Coronary artery (tissue), 2 donors: ENCODE results near the gene AFG3L2.

Experiments
- DNase-seq: peaks from one replicate; pipeline ENCODE4 v3.0.0-alpha.2; 2017; ENCODE audit warnings: low spot score
- H3K27ac ChIP-seq, 2 donors: fragments of 200-600 bp; sonication (generic); one replicate each; pipeline ENCODE4 v1.5.1; 2016 to 2019
- H3K4me3 ChIP-seq: fragments of 200-600 bp; sonication (generic); 2 replicates; pipeline ENCODE4 v1.5.1; 2016; ENCODE audit warnings: mild to moderate bottlenecking, moderate library complexity
- CTCF ChIP-seq: fragments of 200-600 bp; sonication (generic); IDR thresholded peaks from one replicate; pipeline ENCODE4 v1.5.1; 2019; ENCODE audit warnings: antibody characterized with exemption

Gene AFG3L2

DNA sequence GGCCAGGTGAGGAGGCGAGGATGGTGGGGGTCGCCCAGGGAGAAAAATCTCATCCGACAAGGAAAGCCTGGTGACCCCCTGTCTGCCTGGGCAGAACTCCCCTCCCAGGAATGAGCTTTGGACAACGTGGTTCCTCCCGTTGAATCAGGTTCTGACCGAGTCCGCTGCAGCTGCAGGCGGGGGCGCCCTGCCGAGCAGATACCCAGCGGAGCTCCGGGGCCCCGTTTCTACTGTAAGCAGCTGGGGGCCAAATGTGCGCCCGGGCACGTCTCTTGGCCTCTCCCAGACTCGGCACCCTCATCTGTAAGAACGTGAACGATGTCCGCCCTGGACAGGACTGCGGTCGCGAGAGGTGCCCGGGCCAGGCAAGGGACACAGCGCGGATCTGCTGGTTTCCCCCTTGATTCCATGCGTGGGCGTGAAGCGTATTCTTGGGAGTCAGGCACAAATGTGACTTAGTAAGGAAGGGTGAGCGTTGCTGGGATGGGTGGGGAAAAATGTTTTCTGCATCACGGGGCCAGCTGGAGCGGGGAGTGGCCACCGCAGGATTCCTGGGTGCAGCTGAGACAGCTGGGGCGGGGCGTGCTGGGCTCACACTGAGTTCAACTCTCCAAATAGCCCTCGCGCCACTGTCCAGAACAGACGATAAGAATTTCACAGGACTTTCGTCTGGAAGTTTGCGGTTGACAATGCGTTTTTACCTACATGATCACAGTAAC lies 89.2 kb downstream of the AFG3L2 start:
- Histone ChIP-seq H3K27ac (peak overlapping the region; percentile 77 to 90), H3K4me3 (peak overlapping the region; percentile 81)
- DNase-seq: peak; percentile 96
- TF ChIP-seq CTCF: no peak

DNA sequence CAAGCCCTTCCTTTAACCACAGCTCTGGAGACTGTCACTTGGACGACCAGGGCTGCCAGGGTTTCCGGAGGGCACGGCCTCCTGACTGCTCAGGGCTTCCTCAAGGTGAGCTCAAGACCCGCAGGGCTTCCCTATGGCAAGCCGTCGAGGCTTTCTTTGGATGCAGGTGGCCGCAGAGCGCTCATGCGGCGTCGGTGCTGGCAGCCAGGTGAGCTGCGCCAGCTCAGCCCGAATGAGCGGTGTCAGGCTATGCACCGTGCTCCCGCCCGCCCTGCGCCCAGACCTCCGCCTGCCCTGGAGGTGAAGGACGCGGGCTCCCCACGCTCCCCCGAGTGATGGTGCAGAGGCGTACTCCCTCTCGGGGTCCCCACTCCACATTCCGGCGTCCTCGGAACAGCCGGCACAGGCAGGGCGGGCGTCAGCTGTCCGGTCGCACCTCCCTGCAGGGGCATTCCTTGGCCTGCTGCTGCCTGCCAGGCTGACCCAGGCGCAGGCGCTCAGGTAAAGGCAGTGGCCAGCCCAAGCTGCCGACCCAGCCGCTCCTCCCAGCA lies 89.8 kb downstream of the AFG3L2 start:
- DNase-seq: peak; percentile 73
- TF ChIP-seq CTCF: no peak
- H3K27ac ChIP-seq: peak overlapping the region; percentile 77 to 90
- H3K4me3 ChIP-seq: peak overlapping the region; percentile 81

DNA sequence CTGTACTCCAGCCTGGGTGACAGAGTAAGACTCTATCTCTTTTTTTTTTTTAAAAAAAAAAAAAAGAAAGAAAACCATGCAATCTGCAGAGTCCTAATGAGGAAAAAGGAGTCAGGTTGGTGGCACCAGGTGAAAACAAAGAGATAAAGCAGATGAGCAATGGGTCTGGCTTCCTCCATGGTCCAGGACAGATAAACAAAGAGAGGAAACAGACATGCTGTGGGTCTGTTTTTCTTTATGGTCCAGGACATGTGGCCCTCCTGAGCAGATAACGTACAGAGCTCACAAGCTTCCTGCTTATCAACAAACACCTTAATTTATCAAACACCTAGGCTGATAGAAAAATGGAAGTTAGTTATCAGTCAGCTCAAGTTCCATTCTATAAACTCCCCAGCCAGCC lies 93.4 kb downstream of the AFG3L2 start:
- no peak overlapping the region for H3K4me3 ChIP-seq
- TF ChIP-seq CTCF: no peak
- DNase-seq: no peak
- no peak overlapping the region for H3K27ac ChIP-seq

- no peak overlapping the region for H3K4me3 ChIP-seq
- H3K27ac ChIP-seq: no peak overlapping the region
- no peak for TF ChIP-seq CTCF
- no peak for DNase-seq
These were observed 93.8 kb downstream of the AFG3L2 start for GRCh38 chr18:12283256-12283655.

- Histone ChIP-seq H3K27ac (no peak overlapping the region), H3K4me3 (no peak overlapping the region)
- no peak for TF ChIP-seq CTCF
- no peak for DNase-seq
These were observed 94.5 kb downstream of the AFG3L2 start for GRCh38 chr18:12282442-12283039.

DNA sequence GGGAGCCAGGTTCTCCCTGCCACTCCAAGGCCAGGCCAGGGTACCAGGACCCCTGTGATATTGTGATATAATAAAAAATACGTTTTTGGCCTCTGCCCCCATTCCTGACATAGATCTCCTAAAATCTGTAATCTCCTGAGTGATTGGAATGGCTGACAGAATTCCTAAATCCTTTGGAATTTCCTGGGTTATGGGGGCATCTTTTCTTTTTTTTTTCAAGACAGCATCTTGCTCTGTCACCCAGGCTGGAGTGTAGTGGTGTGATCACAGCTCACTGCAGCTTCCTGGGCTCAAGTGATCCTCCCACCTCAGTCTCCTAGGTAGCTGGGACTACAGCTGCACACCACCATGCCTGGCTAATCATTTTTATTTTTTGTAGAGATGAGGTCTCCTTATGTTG lies 95.2 kb downstream of the AFG3L2 start:
- no peak for TF ChIP-seq CTCF
- DNase-seq: no peak
- Histone ChIP-seq H3K27ac (no peak overlapping the region), H3K4me3 (no peak overlapping the region)
